Testis (tissue), 2 donors: ENCODE measurements around the gene APC2.

Source experiments
- CTCF ChIP-seq, 3 experiments: fragments of 450-650 bp in 2 of 3; fragments of 200-600 bp in 1 of 3; sonication (generic) in 1 of 3; IDR thresholded peaks; one replicate each; pipeline ENCODE4 v1.5.1; 2016 to 2019; ENCODE audit warnings: antibody characterized with exemption in 3 of 3, mild to moderate bottlenecking in 2 of 3, moderate library complexity in 1 of 3
- POLR2A ChIP-seq: fragments of 450-650 bp; IDR thresholded peaks from one replicate; pipeline ENCODE4 v1.6.1; 2017; ENCODE audit warnings: antibody characterized with exemption, mild to moderate bottlenecking, moderate library complexity

- TF ChIP-seq CTCF (IDR thresholded peaks at IDR 0.05): no peak
- no peak for TF ChIP-seq POLR2A
Observed at GRCh38 chr19:1468274-1468820, 18.4 kb downstream of the APC2 start.
